UCSD-AML1 (cell line): ENCODE results near the gene HDAC3.

Experiments
- DNase-seq: peaks from one replicate; lab custom pipeline; 2025; ENCODE audit not compliant: unreplicated experiment; lab: John Stamatoyannopoulos, UW

Gene HDAC3

GRCh38 chr5:141636413-141637122 is at the start of gene HDAC3, which contains the start of gene RELL2:
HDAC3 (minus strand) TSS chr5:141636849; CDS start chr5:141636790, 59 bp downstream.
RELL2 (plus strand) TSS chr5:141636997; CDS start chr5:141638226, 1,229 bp downstream.
- DNase-seq = peak; percentile 94

- DNase-seq = no peak
Observed at GRCh38 chr5:141685591-141685990, 48.9 kb upstream of the HDAC3 start.

- DNase-seq = no peak
Observed at GRCh38 chr5:141683596-141684141, 47.0 kb upstream of the HDAC3 start.

GRCh38 chr5:141681695-141682641 is 45.3 kb upstream of the HDAC3 start, which contains the start of gene ARAP3:
ARAP3 (minus strand) TSS chr5:141682230; CDS start chr5:141680486, 1,744 bp downstream.
- DNase-seq = peak; percentile 83

- no peak for DNase-seq
Observed at GRCh38 chr5:141681295-141681694, 44.6 kb upstream of the HDAC3 start.

GRCh38 chr5:141680751-141681201 is 44.1 kb upstream of the HDAC3 start:
- DNase-seq = peak; percentile 71

- DNase-seq = no peak
Observed at GRCh38 chr5:141680178-141680577, 43.5 kb upstream of the HDAC3 start.

- no peak for DNase-seq
Observed at GRCh38 chr5:141677415-141677814, 40.8 kb upstream of the HDAC3 start.

- DNase-seq = no peak
Observed at GRCh38 chr5:141675672-141676071, 39.0 kb upstream of the HDAC3 start.

- no peak for DNase-seq
Observed at GRCh38 chr5:141674747-141675146, 38.1 kb upstream of the HDAC3 start.

- DNase-seq = no peak
Observed at GRCh38 chr5:141672841-141673813, 36.5 kb upstream of the HDAC3 start.

- DNase-seq = no peak
Observed at GRCh38 chr5:141672071-141672840, 35.6 kb upstream of the HDAC3 start.

- no peak for DNase-seq
Observed at GRCh38 chr5:141669520-141669919, 32.9 kb upstream of the HDAC3 start.

GRCh38 chr5:141668601-141669265 is 32.1 kb upstream of the HDAC3 start:
- DNase-seq = no peak

- no peak for DNase-seq
Observed at GRCh38 chr5:141665995-141666940, 29.6 kb upstream of the HDAC3 start.

- peak; percentile 81 for DNase-seq
Observed at GRCh38 chr5:141664733-141665461, 28.2 kb upstream of the HDAC3 start.

GRCh38 chr5:141663506-141663905 is 26.9 kb upstream of the HDAC3 start:
- DNase-seq = no peak
